Gastrocnemius medialis (tissue), 4 donors: ENCODE measurements around the gene HLA-DQA1. TPM values are rescaled to one million over a fixed set of nuclear protein-coding genes. Genes with fewer than 3 reads are reported as not detected.

ENCODE experiments used
- ATAC-seq, 2 donors: fragments of 150-250 bp; one replicate each; pipeline ENCODE4 v1.9.1; 2016
- DNase-seq, 2 donors: peaks; one replicate each; pipeline ENCODE4 v3.0.0-alpha.2; 2019
- H3K27ac ChIP-seq, 4 donors: fragments of 200-600 bp; sonication (generic); 1 replicate in 1 of 4; 2 replicates in 3 of 4; pipeline ENCODE4 v1.5.1; 2016 to 2018; ENCODE audit warnings: mild to moderate bottlenecking in 2 of 4, moderate library complexity in 1 of 4
- H3K27me3 ChIP-seq, 3 donors: fragments of 200-600 bp; sonication (generic) in 2 of 3; 1 replicate in 1 of 3; 2 replicates in 2 of 3; pipeline versions ENCODE4 v1.5.1 to v1.6.0; 2016 to 2019; ENCODE audit warnings: mild to moderate bottlenecking in 1 of 3, moderate library complexity in 1 of 3
- H3K36me3 ChIP-seq, 2 donors: fragments of 200-600 bp; sonication (generic) in 1 of 2; one replicate each; pipeline ENCODE4 v1.5.1; 2017 to 2018
- H3K4me1 ChIP-seq, 2 donors: fragments of 200-600 bp; sonication (generic) in 1 of 2; one replicate each; pipeline ENCODE4 v1.5.1; 2016 to 2017; ENCODE audit warnings: mild to moderate bottlenecking in 2 of 2
- H3K4me3 ChIP-seq, 4 donors: fragments of 200-600 bp; sonication (generic) in 3 of 4; 1 replicate in 1 of 4; 2 replicates in 3 of 4; pipeline ENCODE4 v1.5.1; 2016 to 2019; ENCODE audit warnings: mild to moderate bottlenecking in 2 of 4
- H3K9me3 ChIP-seq, 3 donors: fragments of 200-600 bp; sonication (generic) in 2 of 3; 1 replicate in 1 of 3; 2 replicates in 2 of 3; pipeline ENCODE4 v1.5.1; 2016 to 2019
- CTCF ChIP-seq, 5 experiments: fragments of 450-650 bp in 3 of 5; fragments of 200-600 bp in 2 of 5; sonication (generic) in 2 of 5; IDR thresholded peaks in 4 of 5; conservative IDR thresholded peaks in 1 of 5; 1 replicate in 4 of 5; 2 replicates in 1 of 5; pipeline ENCODE4 v1.5.1; 2016 to 2019; ENCODE audit warnings: antibody characterized with exemption in 5 of 5, mild to moderate bottlenecking in 3 of 5, moderate library complexity in 3 of 5
- POLR2A ChIP-seq, 2 donors: fragments of 450-650 bp; IDR thresholded peaks; one replicate each; pipeline ENCODE4 v1.6.1; 2017; ENCODE audit warnings: antibody characterized with exemption in 2 of 2, mild to moderate bottlenecking in 2 of 2, moderate library complexity in 2 of 2
- in situ Hi-C, 4 donors: fragments of 200-750 bp; cut with MboI; loops; one replicate each; pipeline versions ENCODE4 v1.15.0 to v1.8.0; 2017; ENCODE audit warnings: low sequenced_read_pairs in 4 of 4
- intact Hi-C: fragments of 100-400 bp; cut with DNase I; formaldehyde crosslinking; loops from one replicate; pipeline ENCODE4 v1.15.1; 2023; ENCODE audit warnings: low total_unique reads
- total RNA-seq, 4 donors: library from RNA; depleted of rRNA; stranded (reverse); fragments of >200 nt; gene quantifications; one replicate each; pipeline versions ENCODE4 v1.1.0 to v1.2.3, GENCODE V29; 2016

HLA-DQA1 gene
- total RNA-seq, 4 donors from 2014 or later = 0.66 to 3.5 (median 1.5) TPM; not detected in 1

GRCh38 chr6:32607263-32607987 lies 29.8 kb upstream of the HLA-DQA1 start:
- in situ Hi-C loops = no loop called here

GRCh38 chr6:32607988-32608298 lies 29.3 kb upstream of the HLA-DQA1 start:
- no peak for DNase-seq
- no peaks in the 10 kb centered on the region for H3K4me1 ChIP-seq
- H3K4me3 ChIP-seq = no peak overlapping the region
- in situ Hi-C loops = no loop called here
- ATAC-seq = no peak
- no peaks in the 10 kb centered on the region for H3K9me3 ChIP-seq
- intact Hi-C loops = no loop called here
- H3K36me3 ChIP-seq = no peaks in the 10 kb centered on the region
- TF ChIP-seq POLR2A (IDR thresholded peaks at IDR 0.05) = no peak
- H3K27me3 ChIP-seq = no peaks in the 10 kb centered on the region
- peak overlapping the region in 1 of 4 donors; percentile 14 for H3K27ac ChIP-seq

More at GRCh38 chr6:32607263-32607987, 29.8 kb upstream of the HLA-DQA1 start:
- no peaks in the 10 kb centered on the region for H3K27me3 ChIP-seq
- DNase-seq (no peak), ATAC-seq (no peak)
- H3K36me3 ChIP-seq = no peaks in the 10 kb centered on the region
- no peak overlapping the region for H3K4me3 ChIP-seq
- H3K4me1 ChIP-seq = no peaks in the 10 kb centered on the region
- intact Hi-C loops = no loop called here
- no peaks in the 10 kb centered on the region for H3K9me3 ChIP-seq
- no peak for TF ChIP-seq POLR2A (IDR thresholded peaks at IDR 0.05)
- no peak for TF ChIP-seq CTCF (IDR thresholded peaks at IDR 0.05 in 4 of 5, conservative IDR thresholded peaks at IDR 0.05 in 1 of 5)
- H3K27ac ChIP-seq = no peak overlapping the region

GRCh38 chr6:32608362-32608761 lies 28.8 kb upstream of the HLA-DQA1 start:
- DNase-seq (no peak), ATAC-seq (no peak)
- intact Hi-C loops (no loop called here), in situ Hi-C loops (no loop called here)
- Histone ChIP-seq H3K36me3 (no peaks in the 10 kb centered on the region), H3K9me3 (no peaks in the 10 kb centered on the region), H3K4me3 (no peak overlapping the region), H3K27me3 (no peaks in the 10 kb centered on the region), H3K27ac (peak overlapping the region in 1 of 4 donors; percentile 14), H3K4me1 (no peaks in the 10 kb centered on the region)
- TF ChIP-seq CTCF (IDR thresholded peaks at IDR 0.05 in 4 of 5, conservative IDR thresholded peaks at IDR 0.05 in 1 of 5) (no peak), POLR2A (IDR thresholded peaks at IDR 0.05) (no peak)

DNA sequence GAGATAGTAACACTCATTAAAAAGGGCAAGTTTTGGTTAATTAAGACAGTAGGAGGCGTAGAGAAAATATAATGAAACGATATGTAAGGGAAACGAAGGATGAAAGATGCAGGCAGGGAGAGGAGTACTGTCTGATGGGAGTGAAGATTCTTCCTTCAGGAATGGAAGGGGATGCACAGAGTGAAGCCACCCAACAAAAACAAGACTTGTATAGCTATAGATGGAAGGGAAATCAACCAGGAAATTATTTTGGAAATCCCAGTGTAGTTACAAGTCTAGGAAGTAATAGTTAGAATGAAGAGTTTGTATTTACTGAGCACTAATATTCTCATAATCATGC lies 27.8 kb upstream of the HLA-DQA1 start:
- in situ Hi-C loops = no loop called here
- intact Hi-C loops = no loop called here
- TF ChIP-seq POLR2A (IDR thresholded peaks at IDR 0.05) (no peak), CTCF (IDR thresholded peaks at IDR 0.05 in 4 of 5, conservative IDR thresholded peaks at IDR 0.05 in 1 of 5) (no peak)
- no peaks in the 10 kb centered on the region for H3K9me3 ChIP-seq
- H3K36me3 ChIP-seq = no peaks in the 10 kb centered on the region
- H3K4me3 ChIP-seq = no peak overlapping the region
- H3K27ac ChIP-seq = peak overlapping the region in 3 of 4 donors; percentile 65 to 69 (median 69)
- ATAC-seq = no peak
- H3K27me3 ChIP-seq = no peaks in the 10 kb centered on the region
- no peak for DNase-seq
- H3K4me1 ChIP-seq = no peaks in the 10 kb centered on the region

- Histone ChIP-seq H3K4me3 (no peak overlapping the region), H3K27me3 (no peaks in the 10 kb centered on the region), H3K36me3 (no peaks in the 10 kb centered on the region), H3K4me1 (no peaks in the 10 kb centered on the region), H3K9me3 (no peaks in the 10 kb centered on the region), H3K27ac (peak overlapping the region in 3 of 4 donors; percentile 69 to 70 (median 69))
- in situ Hi-C loops = no loop called here
- intact Hi-C loops = no loop called here
- TF ChIP-seq POLR2A (IDR thresholded peaks at IDR 0.05) (peak in 1 of 2 donors; percentile 45), CTCF (IDR thresholded peaks at IDR 0.05 in 4 of 5, conservative IDR thresholded peaks at IDR 0.05 in 1 of 5) (no peak)
- DNase-seq (no peak), ATAC-seq (peak; percentile 95 to 98)
Observed at GRCh38 chr6:32609731-32610640, 27.2 kb upstream of the HLA-DQA1 start.
